ENCODE data around the gene SLIRP. TPM values are rescaled to one million over a fixed set of nuclear protein-coding genes. Genes with fewer than 3 reads are reported as not detected.
"Not testable (repeated sequence)": the region's sequence is repeated elsewhere in the genome, so short reads cannot be mapped to it uniquely, and the experiment has no call there.

SLIRP gene
- total RNA-seq (10 to 100 TPM; 69.7 to 93.9 TPM), polyA plus RNA-seq (ENCODE audit: insufficient read length in 6 of 6) (10 to 100 TPM; 68.6 to 83.6 (median 75.1) TPM)
- long read RNA-seq, donor 1, transcript SLIRP-201 (4 exons, 394 nt), result minor isoform, 5 of 178 reads
- long read RNA-seq, donor 1, transcript SLIRP-209 (4 exons, 408 nt), result major isoform, 151 of 178 reads
- long read RNA-seq, donor 1, transcript SLIRP-207 (3 exons, 729 nt), result minor isoform, 5 of 178 reads
- long read RNA-seq, donor 1, partial matches to known transcripts, result 5 of 178 reads
- long read RNA-seq, donor 1, other reads (novel, unspliced or antisense), result 0 of 178 reads
- long read RNA-seq, donor 2, transcript SLIRP-209 (4 exons, 408 nt), result major isoform, 93 of 105 reads
- long read RNA-seq, donor 2, partial matches to known transcripts, result 0 of 105 reads
- long read RNA-seq, donor 2, other reads (novel, unspliced or antisense), result 0 of 105 reads
- long read RNA-seq, donor 3, transcript SLIRP-207 (3 exons, 729 nt), result minor isoform, 5 of 130 reads
- long read RNA-seq, donor 3, transcript SLIRP-209 (4 exons, 408 nt), result major isoform, 122 of 130 reads
- long read RNA-seq, donor 3, partial matches to known transcripts, result 0 of 130 reads
- long read RNA-seq, donor 3, other reads (novel, unspliced or antisense), result 0 of 130 reads
- long read RNA-seq, donor 4, transcript SLIRP-209 (4 exons, 408 nt), result major isoform, 88 of 97 reads
- long read RNA-seq, donor 4, partial matches to known transcripts, result 0 of 97 reads
- long read RNA-seq, donor 4, other reads (novel, unspliced or antisense), result 2 of 97 reads
- long read RNA-seq, donor 5, transcript SLIRP-209 (4 exons, 408 nt), result major isoform, 106 of 118 reads
- long read RNA-seq, donor 5, partial matches to known transcripts, result 0 of 118 reads
- long read RNA-seq, donor 5, other reads (novel, unspliced or antisense), result 0 of 118 reads
- long read RNA-seq, donor 6, transcript SLIRP-209 (4 exons, 408 nt), result major isoform, 152 of 168 reads
- long read RNA-seq, donor 6, transcript SLIRP-201 (4 exons, 394 nt), result minor isoform, 7 of 168 reads
- long read RNA-seq, donor 6, partial matches to known transcripts, result 0 of 168 reads
- long read RNA-seq, donor 6, other reads (novel, unspliced or antisense), result 0 of 168 reads
- long read RNA-seq, donor 7, transcript SLIRP-209 (4 exons, 408 nt), result major isoform, 76 of 128 reads
- long read RNA-seq, donor 7, transcript SLIRP-201 (4 exons, 394 nt), result minor isoform, 5 of 128 reads
- long read RNA-seq, donor 7, partial matches to known transcripts, result 27 of 128 reads
- long read RNA-seq, donor 7, other reads (novel, unspliced or antisense), result 16 of 128 reads
- long read RNA-seq, donor 8, transcript SLIRP-209 (4 exons, 408 nt), result major isoform, 54 of 130 reads
- long read RNA-seq, donor 8, transcript SLIRP-207 (3 exons, 729 nt), result minor isoform, 5 of 130 reads
- long read RNA-seq, donor 8, partial matches to known transcripts, result 45 of 130 reads
- long read RNA-seq, donor 8, other reads (novel, unspliced or antisense), result 21 of 130 reads
- long read RNA-seq, donor 9, partial matches to known transcripts, result 0 of 2 reads
- long read RNA-seq, donor 9, other reads (novel, unspliced or antisense), result 0 of 2 reads
- long read RNA-seq, donor 10, transcript SLIRP-209 (4 exons, 408 nt), result major isoform, 122 of 129 reads
- long read RNA-seq, donor 10, partial matches to known transcripts, result 0 of 129 reads
- long read RNA-seq, donor 10, other reads (novel, unspliced or antisense), result 3 of 129 reads
- long read RNA-seq, donor 11, result 0 reads
- long read RNA-seq, donor 12, transcript SLIRP-209 (4 exons, 408 nt), result major isoform, 64 of 72 reads
- long read RNA-seq, donor 12, partial matches to known transcripts, result 0 of 72 reads
- long read RNA-seq, donor 12, other reads (novel, unspliced or antisense), result 0 of 72 reads

GRCh38 chr14:77707724-77708408, at the start of gene SLIRP, which contains the start of gene ALKBH1:
TSS of gene SLIRP (plus strand) at chr14:77708103. CDS start at chr14:77708112, 9 bp downstream.
TSS of gene ALKBH1 (minus strand) at chr14:77708023. CDS start at chr14:77708004, 19 bp downstream.
- peaks cover 17 to 36% of the 10 kb centered on the region in 2 donors for H3K4me1 ChIP-seq
- TF ChIP-seq, protein P1, sequence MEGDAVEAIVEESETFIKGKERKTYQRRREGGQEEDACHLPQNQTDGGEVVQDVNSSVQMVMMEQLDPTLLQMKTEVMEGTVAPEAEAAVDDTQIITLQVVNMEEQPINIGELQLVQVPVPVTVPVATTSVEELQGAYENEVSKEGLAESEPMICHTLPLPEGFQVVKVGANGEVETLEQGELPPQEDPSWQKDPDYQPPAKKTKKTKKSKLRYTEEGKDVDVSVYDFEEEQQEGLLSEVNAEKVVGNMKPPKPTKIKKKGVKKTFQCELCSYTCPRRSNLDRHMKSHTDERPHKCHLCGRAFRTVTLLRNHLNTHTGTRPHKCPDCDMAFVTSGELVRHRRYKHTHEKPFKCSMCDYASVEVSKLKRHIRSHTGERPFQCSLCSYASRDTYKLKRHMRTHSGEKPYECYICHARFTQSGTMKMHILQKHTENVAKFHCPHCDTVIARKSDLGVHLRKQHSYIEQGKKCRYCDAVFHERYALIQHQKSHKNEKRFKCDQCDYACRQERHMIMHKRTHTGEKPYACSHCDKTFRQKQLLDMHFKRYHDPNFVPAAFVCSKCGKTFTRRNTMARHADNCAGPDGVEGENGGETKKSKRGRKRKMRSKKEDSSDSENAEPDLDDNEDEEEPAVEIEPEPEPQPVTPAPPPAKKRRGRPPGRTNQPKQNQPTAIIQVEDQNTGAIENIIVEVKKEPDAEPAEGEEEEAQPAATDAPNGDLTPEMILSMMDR (IDR thresholded peaks at IDR 0.05), result no peak
- DNase-seq (peak; percentile 83 to 93 (median 90)), ATAC-seq (peak; percentile 99)
- peak within 1 kb of the TSS; percentile 42 to 67 for H3K27ac ChIP-seq
- intact Hi-C loops (cut with DNase I), result no loop called here
- H3K4me3 ChIP-seq, result peak within 1 kb of the TSS; percentile 83 to 97
- no peaks in the 10 kb centered on the region for H3K27me3 ChIP-seq
- no peaks in the 10 kb centered on the region for H3K9me3 ChIP-seq
- peaks cover 0 to 47% of the 10 kb centered on the region in 2 donors for H3K36me3 ChIP-seq

DNA sequence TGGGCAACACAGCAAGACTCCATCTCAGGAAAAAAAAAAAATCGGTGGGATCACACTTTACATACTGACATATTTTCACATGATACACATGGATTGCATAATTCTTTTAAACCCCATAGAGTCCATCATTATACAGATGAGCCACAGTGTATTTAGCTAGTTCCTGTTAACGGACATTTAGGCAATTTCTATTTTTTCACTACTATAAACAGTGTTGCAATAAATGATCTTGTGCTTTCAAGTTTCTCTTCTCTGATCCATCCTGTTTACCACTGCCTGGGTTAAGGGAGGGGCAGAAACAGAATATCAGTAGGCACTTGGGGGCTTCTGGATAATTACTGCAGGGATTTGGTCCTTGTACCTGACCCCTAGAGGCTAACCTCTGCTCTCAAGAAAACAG, 48.1 kb upstream of the SLIRP start:
- DNase-seq (no peak), ATAC-seq (peak; percentile 49)
- peak overlapping the region in 1 of 2 donors; percentile 66 for H3K27ac ChIP-seq
- H3K27me3 ChIP-seq, result no peaks in the 10 kb centered on the region
- H3K36me3 ChIP-seq, result no peaks in the 10 kb centered on the region
- TF ChIP-seq, protein P1 (IDR thresholded peaks at IDR 0.05), result no peak
- intact Hi-C loops (cut with DNase I), result no loop called here
- H3K4me1 ChIP-seq, result peaks cover 0 to 45% of the 10 kb centered on the region in 2 donors
- no peaks in the 10 kb centered on the region for H3K9me3 ChIP-seq
- no peak overlapping the region for H3K4me3 ChIP-seq

DNA sequence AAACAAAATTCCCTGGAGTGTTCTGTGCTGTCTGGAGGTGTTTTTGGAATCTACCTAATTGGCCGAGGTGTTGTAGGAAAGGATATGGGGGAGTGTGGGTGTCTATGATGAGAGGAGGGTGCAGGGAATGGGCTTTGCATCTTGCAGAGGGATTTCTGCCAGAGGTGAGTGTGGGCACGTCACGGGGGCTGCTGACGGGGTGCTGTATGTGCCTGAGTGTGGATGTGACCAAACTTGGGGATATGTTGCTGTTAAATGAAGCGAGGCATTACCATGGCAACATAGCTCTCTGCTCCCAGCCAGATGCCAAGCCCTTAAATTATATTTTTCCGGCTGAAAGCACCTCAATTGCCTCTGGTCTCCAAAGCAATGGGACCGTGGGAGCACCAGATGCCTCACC, 47.1 kb upstream of the SLIRP start:
- no peak overlapping the region for H3K27ac ChIP-seq

DNA sequence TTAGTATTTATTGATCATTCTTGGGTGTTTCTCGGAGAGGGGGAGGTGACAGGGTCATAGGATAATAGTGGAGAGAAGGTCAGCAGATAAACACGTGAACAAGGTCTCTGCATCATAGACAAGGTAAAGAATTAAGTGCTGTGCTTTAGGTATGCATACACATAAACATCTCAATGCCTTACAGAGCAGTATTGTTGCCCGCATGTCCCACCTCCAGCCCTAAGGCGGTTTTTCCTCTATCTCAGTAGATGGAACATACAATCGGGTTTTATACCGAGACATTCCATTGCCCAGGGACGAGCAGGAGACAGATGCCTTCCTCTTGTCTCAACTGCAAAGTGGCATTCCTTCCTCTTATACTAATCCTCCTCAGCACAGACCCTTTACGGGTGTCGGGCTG, 46.3 kb upstream of the SLIRP start:
- DNase-seq; intact Hi-C loops (cut with DNase I); H3K27me3 ChIP-seq; H3K4me3 ChIP-seq; ATAC-seq; H3K27ac ChIP-seq; H3K36me3 ChIP-seq; H3K9me3 ChIP-seq: not testable (repeated sequence)
- H3K4me1 ChIP-seq, result peaks cover 0 to 33% of the 10 kb centered on the region in 2 donors

More for the DNA sequence above, 47.1 kb upstream of the SLIRP start:
- H3K27me3 ChIP-seq, result no peaks in the 10 kb centered on the region
- H3K4me1 ChIP-seq, result peaks cover 0 to 38% of the 10 kb centered on the region in 2 donors
- no peaks in the 10 kb centered on the region for H3K36me3 ChIP-seq
- ATAC-seq (no peak), DNase-seq (no peak)
- H3K9me3 ChIP-seq, result no peaks in the 10 kb centered on the region
- H3K4me3 ChIP-seq, result no peak overlapping the region
- intact Hi-C loops (cut with DNase I), result no loop called here
- TF ChIP-seq, protein P1 (IDR thresholded peaks at IDR 0.05), result no peak
